Tibial nerve (tissue), 4 donors: ENCODE data around the gene GRB7.

Experiments used
- CTCF ChIP-seq, 5 experiments: fragments of 200-600 bp in 3 of 5; fragments of 450-650 bp in 2 of 5; sonication (generic) in 3 of 5; IDR thresholded peaks; one replicate each; pipeline ENCODE4 v1.5.1; 2016 to 2019; ENCODE audit warnings: antibody characterized with exemption in 5 of 5, mild to moderate bottlenecking in 3 of 5, moderate library complexity in 2 of 5
- EP300 ChIP-seq, 2 donors: sonication (generic); formaldehyde crosslinking; IDR thresholded peaks; one replicate each; pipeline ENCODE4 v1.6.1; 2017; ENCODE audit warnings: antibody characterized with exemption in 2 of 2, mild to moderate bottlenecking in 1 of 2
- POLR2A ChIP-seq, 2 donors: fragments of 450-650 bp; IDR thresholded peaks; one replicate each; pipeline ENCODE4 v1.6.1; 2017; ENCODE audit warnings: antibody characterized with exemption in 2 of 2, mild to moderate bottlenecking in 2 of 2, moderate library complexity in 2 of 2

GRCh38 chr17:39730095-39730921 is 7.4 kb upstream of the GRB7 start, which contains the start of gene MIEN1:
- TF ChIP-seq POLR2A (IDR thresholded peaks at IDR 0.05) (peak; percentile 25 to 80), CTCF (IDR thresholded peaks at IDR 0.05) (peak; percentile 85 to 98 (median 97)), EP300 (IDR thresholded peaks at IDR 0.05) (peak in 1 of 2 donors; percentile 89)
